Measurements from ENCODE around the gene ZNF488.

ZNF488 gene

GRCh38 chr10:47340608-47341170 is 43.4 kb downstream of the ZNF488 start:
- Histone ChIP-seq H3K27ac (no peak overlapping the region), H3K9ac (no peak overlapping the region), H3K27me3 (no peaks in the 10 kb centered on the region), H3K4me2 (peak overlapping the region; percentile 32), H3K36me3 (no peaks in the 10 kb centered on the region), H3K4me1 (peaks cover 8% of the 10 kb centered on the region), H3K9me3 (no peaks in the 10 kb centered on the region), H4K20me1 (no peaks in the 10 kb centered on the region), H3K4me3 (no peak overlapping the region)
- no peak for TF ChIP-seq Cebpa-rat (IDR thresholded peaks at IDR 0.05)

GRCh38 chr10:47339759-47340607 is 44.1 kb downstream of the ZNF488 start:
- H3K9me3 ChIP-seq = no peaks in the 10 kb centered on the region
- H3K27me3 ChIP-seq = no peaks in the 10 kb centered on the region
- no peak for TF ChIP-seq Cebpa-rat (IDR thresholded peaks at IDR 0.05)
- peaks cover 8% of the 10 kb centered on the region for H3K4me1 ChIP-seq
- H3K4me2 ChIP-seq = peak overlapping the region; percentile 32
- no peak overlapping the region for H3K27ac ChIP-seq
- no peaks in the 10 kb centered on the region for H3K36me3 ChIP-seq
- no peak overlapping the region for H3K9ac ChIP-seq
- H4K20me1 ChIP-seq = no peaks in the 10 kb centered on the region
- no peak overlapping the region for H3K4me3 ChIP-seq

- H3K27ac ChIP-seq = no peak overlapping the region
- H3K4me2 ChIP-seq = no peak overlapping the region
- H3K9ac ChIP-seq = no peak overlapping the region
- peaks cover 8% of the 10 kb centered on the region for H3K4me1 ChIP-seq
- no peaks in the 10 kb centered on the region for H3K9me3 ChIP-seq
- TF ChIP-seq Cebpa-rat (IDR thresholded peaks at IDR 0.05) = no peak
- no peak overlapping the region for H3K4me3 ChIP-seq
- H4K20me1 ChIP-seq = no peaks in the 10 kb centered on the region
- no peaks in the 10 kb centered on the region for H3K27me3 ChIP-seq
- no peaks in the 10 kb centered on the region for H3K36me3 ChIP-seq
Measured at GRCh38 chr10:47339186-47339735, 44.8 kb downstream of the ZNF488 start.

- TF ChIP-seq Cebpa-rat (IDR thresholded peaks at IDR 0.05) = no peak
- Histone ChIP-seq H3K4me1 (peaks cover 8% of the 10 kb centered on the region), H4K20me1 (no peaks in the 10 kb centered on the region), H3K4me2 (no peak overlapping the region), H3K36me3 (no peaks in the 10 kb centered on the region), H3K9me3 (no peaks in the 10 kb centered on the region), H3K4me3 (no peak overlapping the region), H3K27me3 (no peaks in the 10 kb centered on the region), H3K27ac (no peak overlapping the region), H3K9ac (no peak overlapping the region)
Measured at GRCh38 chr10:47337310-47337709, 46.8 kb downstream of the ZNF488 start.

DNA sequence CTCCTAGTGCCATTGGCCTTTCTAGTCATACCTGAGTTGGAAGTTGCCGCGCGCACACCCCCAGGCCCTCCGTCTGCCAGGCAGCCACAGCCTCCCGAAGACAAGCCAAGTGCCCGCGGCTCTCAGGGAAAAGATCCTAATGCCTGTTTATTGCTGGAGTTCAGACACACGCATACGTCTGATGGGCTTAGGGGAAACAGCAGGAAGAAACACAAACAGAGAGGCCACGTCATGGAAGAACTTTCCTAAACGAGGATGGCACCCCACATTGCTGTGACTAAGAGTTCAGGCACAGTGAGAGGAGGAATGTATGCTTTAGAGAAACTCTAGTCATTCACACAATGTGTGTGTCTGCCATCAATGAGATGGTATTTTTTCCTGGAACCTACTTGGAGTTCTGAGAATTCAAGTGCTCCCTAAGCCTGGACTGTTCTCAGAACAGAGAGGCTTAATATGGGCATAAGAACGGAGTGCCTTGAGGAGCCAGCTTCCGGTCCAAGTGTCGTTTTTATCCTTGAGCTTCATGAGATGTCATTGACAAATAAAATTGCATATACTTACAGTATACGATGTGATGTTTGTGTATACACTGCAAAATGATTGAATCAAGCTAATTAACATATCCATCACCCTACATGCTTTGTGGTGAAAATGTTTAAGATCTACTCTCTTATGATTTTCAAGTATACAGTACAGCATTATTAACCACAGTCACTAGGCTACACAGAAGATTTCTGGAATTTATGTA is 47.5 kb downstream of the ZNF488 start:
- no peak overlapping the region for H3K4me2 ChIP-seq
- no peaks in the 10 kb centered on the region for H3K36me3 ChIP-seq
- H3K4me3 ChIP-seq = no peak overlapping the region
- no peaks in the 10 kb centered on the region for H3K9me3 ChIP-seq
- no peak overlapping the region for H3K9ac ChIP-seq
- H4K20me1 ChIP-seq = no peaks in the 10 kb centered on the region
- H3K27ac ChIP-seq = no peak overlapping the region
- H3K27me3 ChIP-seq = no peaks in the 10 kb centered on the region
- no peak for TF ChIP-seq Cebpa-rat (IDR thresholded peaks at IDR 0.05)
- peaks cover 8% of the 10 kb centered on the region for H3K4me1 ChIP-seq

GRCh38 chr10:47335906-47336305 is 48.2 kb downstream of the ZNF488 start:
- no peak overlapping the region for H3K27ac ChIP-seq
- H3K9me3 ChIP-seq = no peaks in the 10 kb centered on the region
- no peak overlapping the region for H3K4me3 ChIP-seq
- no peaks in the 10 kb centered on the region for H3K36me3 ChIP-seq
- no peaks in the 10 kb centered on the region for H3K27me3 ChIP-seq
- TF ChIP-seq Cebpa-rat (IDR thresholded peaks at IDR 0.05) = no peak
- no peak overlapping the region for H3K9ac ChIP-seq
- no peak overlapping the region for H3K4me2 ChIP-seq
- peaks cover 8% of the 10 kb centered on the region for H3K4me1 ChIP-seq
- no peaks in the 10 kb centered on the region for H4K20me1 ChIP-seq

DNA sequence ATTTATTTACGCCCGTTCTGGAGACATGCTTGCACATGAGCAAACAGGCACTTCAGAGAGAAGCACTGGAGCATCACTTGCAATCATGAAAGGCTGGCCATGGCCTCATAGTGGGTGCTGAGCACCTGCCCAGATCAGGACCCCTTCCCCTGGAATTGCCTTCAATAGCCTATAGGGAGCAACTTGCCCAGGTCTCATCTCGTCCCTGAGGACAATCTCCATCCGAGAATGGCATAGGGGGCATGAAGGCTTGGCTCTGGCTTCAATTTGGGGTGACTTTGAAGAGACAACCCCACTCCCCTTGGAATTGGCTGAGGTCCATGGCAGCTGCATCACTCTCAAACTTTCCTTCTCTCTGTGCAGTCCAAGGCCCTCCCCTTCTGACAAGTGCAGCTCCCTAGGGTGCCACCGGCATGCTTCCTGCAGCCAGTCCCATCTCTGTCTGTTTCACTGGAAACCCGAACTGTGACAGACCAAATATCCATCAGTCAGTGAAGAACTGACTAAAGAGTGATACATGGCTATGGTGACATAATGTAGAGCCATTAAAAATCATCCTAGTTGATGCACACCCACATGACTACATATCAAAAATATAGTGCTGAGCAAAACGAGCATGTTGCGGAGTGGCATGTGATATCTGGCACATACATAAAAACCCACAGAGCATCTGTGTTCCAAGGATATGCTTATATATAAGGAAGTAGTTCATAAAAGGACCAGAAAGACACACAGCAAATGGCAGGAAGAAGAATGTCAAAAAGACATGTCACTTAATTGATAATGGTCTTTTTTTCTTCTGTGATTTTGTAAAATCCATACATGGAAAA is 49.4 kb downstream of the ZNF488 start:
- no peaks in the 10 kb centered on the region for H3K9me3 ChIP-seq
- no peak for TF ChIP-seq Cebpa-rat (IDR thresholded peaks at IDR 0.05)

GRCh38 chr10:47333532-47333931 is 50.6 kb downstream of the ZNF488 start:
- Histone ChIP-seq H3K27me3 (no peaks in the 10 kb centered on the region), H3K27ac (no peak overlapping the region), H3K36me3 (no peaks in the 10 kb centered on the region), H3K9me3 (no peaks in the 10 kb centered on the region), H3K4me2 (no peak overlapping the region), H4K20me1 (no peaks in the 10 kb centered on the region), H3K4me1 (no peaks in the 10 kb centered on the region), H3K4me3 (no peak overlapping the region), H3K9ac (no peak overlapping the region)
- TF ChIP-seq Cebpa-rat (IDR thresholded peaks at IDR 0.05) = no peak

More for the DNA sequence above, 49.4 kb downstream of the ZNF488 start:
- Histone ChIP-seq H3K4me1 (no peaks in the 10 kb centered on the region), H3K4me2 (no peak overlapping the region), H3K36me3 (no peaks in the 10 kb centered on the region), H4K20me1 (no peaks in the 10 kb centered on the region), H3K27ac (no peak overlapping the region), H3K4me3 (no peak overlapping the region), H3K9ac (no peak overlapping the region), H3K27me3 (no peaks in the 10 kb centered on the region)

- no peak for TF ChIP-seq Cebpa-rat (IDR thresholded peaks at IDR 0.05)
- Histone ChIP-seq H3K9ac (no peak overlapping the region), H3K4me2 (no peak overlapping the region), H3K27ac (no peak overlapping the region), H3K27me3 (no peaks in the 10 kb centered on the region), H3K4me1 (no peaks in the 10 kb centered on the region), H4K20me1 (no peaks in the 10 kb centered on the region), H3K9me3 (no peaks in the 10 kb centered on the region), H3K4me3 (no peak overlapping the region), H3K36me3 (no peaks in the 10 kb centered on the region)
Measured at GRCh38 chr10:47332946-47333345, 51.1 kb downstream of the ZNF488 start.

Data from BLaER1 (cell line).